NCI-H1694 (cell line): ENCODE measurements around the gene UBXN10.

ENCODE experiments used
- DNase-seq: peaks from one replicate; lab custom pipeline; 2025; lab: John Stamatoyannopoulos, UW

UBXN10 gene

GRCh38 chr1:20151906-20152598 is 33.8 kb upstream of the UBXN10 start:
- peak; percentile 62 for DNase-seq

GRCh38 chr1:20152599-20152930 is 33.3 kb upstream of the UBXN10 start:
- DNase-seq = no peak

GRCh38 chr1:20153000-20153418 is 32.9 kb upstream of the UBXN10 start:
- DNase-seq = no peak

- no peak for DNase-seq
Measured at GRCh38 chr1:20154301-20154831, 31.5 kb upstream of the UBXN10 start.

GRCh38 chr1:20158358-20159070 is 27.4 kb upstream of the UBXN10 start:
- DNase-seq = no peak

- DNase-seq = no peak
Measured at GRCh38 chr1:20160034-20160433, 25.9 kb upstream of the UBXN10 start.

GRCh38 chr1:20164694-20165202 is 21.1 kb upstream of the UBXN10 start:
- no peak for DNase-seq

GRCh38 chr1:20165522-20165951 is 20.4 kb upstream of the UBXN10 start:
- no peak for DNase-seq

GRCh38 chr1:20166051-20166450 is 19.8 kb upstream of the UBXN10 start:
- DNase-seq = no peak

GRCh38 chr1:20167126-20167525 is 18.8 kb upstream of the UBXN10 start:
- no peak for DNase-seq

GRCh38 chr1:20168564-20169491 is 17.1 kb upstream of the UBXN10 start:
- DNase-seq = no peak

- no peak for DNase-seq
Measured at GRCh38 chr1:20169932-20170331, 16.0 kb upstream of the UBXN10 start.

- DNase-seq = no peak
Measured at GRCh38 chr1:20172033-20172590, 13.8 kb upstream of the UBXN10 start.

- DNase-seq = no peak
Measured at GRCh38 chr1:20174937-20175666, 10.8 kb upstream of the UBXN10 start.

- no peak for DNase-seq
Measured at GRCh38 chr1:20178634-20179370, 7.1 kb upstream of the UBXN10 start.

GRCh38 chr1:20179371-20180128 is 6.3 kb upstream of the UBXN10 start:
- no peak for DNase-seq

GRCh38 chr1:20180129-20180843 is 5.6 kb upstream of the UBXN10 start:
- DNase-seq = no peak

- no peak for DNase-seq
Measured at GRCh38 chr1:20180844-20181207, 5.1 kb upstream of the UBXN10 start.

GRCh38 chr1:20182415-20182814 is 3.5 kb upstream of the UBXN10 start:
- no peak for DNase-seq
